ENCODE results near the gene UVRAG.

- TF ChIP-seq CTCF (IDR thresholded peaks at IDR 0.05; ENCODE audit: low read length) (no peak), EZH2 (IDR thresholded peaks at IDR 0.05; ENCODE audit: borderline replicate concordance, low read length) (no peak)
Measured at GRCh38 chr11:76184551-76184993, 369.6 kb downstream of the UVRAG start.

Data from OCI-LY1 (cell line).